Activated CD4-positive, alpha-beta T cell treated with anti-CD3 and anti-CD28 coated beads, Interleukin-2, amount 10 ng/mL, durations not matched to agents 24 days and 14 days (primary cell): ENCODE data around the gene SCN3B. TPM values are rescaled to one million over a fixed set of nuclear protein-coding genes. Genes with fewer than 3 reads are reported as not detected.

ENCODE experiments used
- DNase-seq: peaks from one replicate; pipeline ENCODE4 v3.0.0; 2022
- H3K27ac Mint-ChIP-seq: one replicate; pipeline ENCODE4 v1.8.0; 2022; ENCODE audit warnings: mild to moderate bottlenecking, mixed read lengths
- H3K27me3 Mint-ChIP-seq: one replicate; pipeline ENCODE4 v1.8.0; 2022; ENCODE audit warnings: mixed read lengths
- H3K36me3 Mint-ChIP-seq: one replicate; pipeline ENCODE4 v1.8.0; 2022; ENCODE audit warnings: low read depth, mild to moderate bottlenecking, mixed read lengths
- H3K4me1 Mint-ChIP-seq: one replicate; pipeline ENCODE4 v1.8.0; 2021; ENCODE audit warnings: mixed read lengths
- H3K4me3 Mint-ChIP-seq: one replicate; pipeline ENCODE4 v1.8.0; 2022; ENCODE audit warnings: mild to moderate bottlenecking, moderate library complexity, mixed read lengths
- H3K9me3 Mint-ChIP-seq: one replicate; pipeline ENCODE4 v1.8.0; 2021; ENCODE audit warnings: mixed read lengths
- intact Hi-C: fragments of 100-400 bp; cut with micrococcal nuclease; formaldehyde crosslinking; loops from one replicate; pipeline ENCODE4 v1.15.1; 2023
- total RNA-seq: library from RNA; stranded (reverse); gene quantifications from 2 replicates; pipeline ENCODE4 v1.2.3, GENCODE V29; 2022

The SCN3B gene
- total RNA-seq, 1 donor from 2014 or later = not detected

DNA sequence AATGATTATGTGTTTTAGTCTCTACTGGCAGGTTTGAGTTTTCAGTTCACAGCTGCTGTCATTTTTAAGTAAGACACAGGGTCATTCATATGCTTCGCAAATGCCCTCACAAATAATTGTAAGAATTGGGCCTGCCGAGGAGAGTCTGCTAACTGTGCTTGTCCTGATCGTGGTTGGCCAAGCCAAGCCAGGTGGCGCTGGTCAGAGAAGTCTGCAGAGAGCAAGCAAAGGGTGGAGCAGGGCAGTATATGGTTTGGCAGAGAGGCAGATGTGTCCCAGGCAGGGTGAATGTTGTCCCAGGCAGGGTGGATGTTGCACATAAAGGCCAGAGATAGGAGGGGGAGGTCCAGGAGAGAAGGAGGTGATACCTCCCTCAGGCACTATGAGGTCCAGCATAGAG, 52.7 kb downstream of the SCN3B start:
- intact Hi-C loops = no loop called here
- H3K4me3 Mint-ChIP-seq = no peak overlapping the region
- H3K27ac Mint-ChIP-seq = no peak overlapping the region
- H3K36me3 Mint-ChIP-seq = peaks cover 77% of the 10 kb centered on the region
- H3K27me3 Mint-ChIP-seq = no peaks in the 10 kb centered on the region
- no peak for DNase-seq
- H3K9me3 Mint-ChIP-seq = no peaks in the 10 kb centered on the region
- peaks cover 9% of the 10 kb centered on the region for H3K4me1 Mint-ChIP-seq

- no peak overlapping the region for H3K4me3 Mint-ChIP-seq
- intact Hi-C loops = no loop called here
- peaks cover 9% of the 10 kb centered on the region for H3K4me1 Mint-ChIP-seq
- H3K27ac Mint-ChIP-seq = no peak overlapping the region
- H3K27me3 Mint-ChIP-seq = no peaks in the 10 kb centered on the region
- no peaks in the 10 kb centered on the region for H3K9me3 Mint-ChIP-seq
- H3K36me3 Mint-ChIP-seq = peaks cover 78% of the 10 kb centered on the region
- no peak for DNase-seq
Observed at GRCh38 chr11:123601136-123601535, 53.3 kb downstream of the SCN3B start.

- peaks cover 66% of the 10 kb centered on the region for H3K36me3 Mint-ChIP-seq
- intact Hi-C loops = no loop called here
- no peaks in the 10 kb centered on the region for H3K27me3 Mint-ChIP-seq
- no peak for DNase-seq
- H3K27ac Mint-ChIP-seq = no peak overlapping the region
- no peak overlapping the region for H3K4me3 Mint-ChIP-seq
- peaks cover 2% of the 10 kb centered on the region for H3K4me1 Mint-ChIP-seq
- no peaks in the 10 kb centered on the region for H3K9me3 Mint-ChIP-seq
Observed at GRCh38 chr11:123597859-123598258, 56.6 kb downstream of the SCN3B start.

GRCh38 chr11:123594921-123595320, 59.5 kb downstream of the SCN3B start:
- Mint-ChIP-seq H3K36me3 (peaks cover 48% of the 10 kb centered on the region), H3K9me3 (no peaks in the 10 kb centered on the region), H3K27ac (no peak overlapping the region), H3K4me3 (no peak overlapping the region), H3K27me3 (no peaks in the 10 kb centered on the region), H3K4me1 (no peaks in the 10 kb centered on the region)
- DNase-seq = no peak
- intact Hi-C loops = no loop called here

DNA sequence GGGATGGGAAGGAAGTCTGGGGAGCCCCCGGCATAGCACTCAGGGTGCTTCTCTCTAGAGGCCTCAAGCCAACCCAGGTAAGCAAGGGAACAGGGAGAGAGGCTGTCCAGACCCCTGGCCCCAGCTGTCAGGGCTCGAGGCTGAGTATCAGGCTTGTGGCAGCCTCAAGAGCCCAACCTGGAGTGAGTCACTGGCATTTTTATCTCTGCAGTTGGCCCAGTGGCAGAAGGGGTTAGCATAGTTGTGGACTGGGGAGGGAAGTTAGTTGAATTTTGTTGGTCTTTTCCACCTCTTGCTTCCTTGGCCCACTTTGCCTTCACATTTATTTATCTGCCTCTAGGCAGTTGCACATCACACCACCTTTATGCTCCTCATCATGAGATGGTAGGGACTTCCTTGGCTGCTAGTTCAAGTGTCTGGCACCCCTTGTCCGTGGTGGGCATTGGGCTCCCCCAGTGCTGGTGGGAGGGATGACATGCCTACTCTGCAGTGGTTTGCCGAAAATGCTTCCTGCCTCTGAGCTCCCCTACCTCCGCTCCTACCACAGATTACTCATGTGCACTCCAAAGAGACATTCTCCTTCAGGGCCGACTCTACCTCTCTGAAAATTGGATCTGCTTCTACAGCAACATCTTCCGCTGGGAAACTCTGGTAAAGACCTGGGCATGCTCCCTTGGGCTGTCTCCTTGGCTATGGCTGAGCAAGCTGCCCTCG, 60.1 kb downstream of the SCN3B start:
- no peaks in the 10 kb centered on the region for H3K4me1 Mint-ChIP-seq
- no peaks in the 10 kb centered on the region for H3K27me3 Mint-ChIP-seq
- H3K36me3 Mint-ChIP-seq = peaks cover 45% of the 10 kb centered on the region
- intact Hi-C loops = no loop called here
- H3K4me3 Mint-ChIP-seq = no peak overlapping the region
- no peak for DNase-seq
- no peaks in the 10 kb centered on the region for H3K9me3 Mint-ChIP-seq
- H3K27ac Mint-ChIP-seq = no peak overlapping the region

GRCh38 chr11:123593570-123593969, 60.9 kb downstream of the SCN3B start:
- no peaks in the 10 kb centered on the region for H3K9me3 Mint-ChIP-seq
- H3K4me3 Mint-ChIP-seq = no peak overlapping the region
- DNase-seq = no peak
- H3K4me1 Mint-ChIP-seq = no peaks in the 10 kb centered on the region
- intact Hi-C loops = no loop called here
- H3K27ac Mint-ChIP-seq = no peak overlapping the region
- H3K27me3 Mint-ChIP-seq = no peaks in the 10 kb centered on the region
- peaks cover 40% of the 10 kb centered on the region for H3K36me3 Mint-ChIP-seq

DNA sequence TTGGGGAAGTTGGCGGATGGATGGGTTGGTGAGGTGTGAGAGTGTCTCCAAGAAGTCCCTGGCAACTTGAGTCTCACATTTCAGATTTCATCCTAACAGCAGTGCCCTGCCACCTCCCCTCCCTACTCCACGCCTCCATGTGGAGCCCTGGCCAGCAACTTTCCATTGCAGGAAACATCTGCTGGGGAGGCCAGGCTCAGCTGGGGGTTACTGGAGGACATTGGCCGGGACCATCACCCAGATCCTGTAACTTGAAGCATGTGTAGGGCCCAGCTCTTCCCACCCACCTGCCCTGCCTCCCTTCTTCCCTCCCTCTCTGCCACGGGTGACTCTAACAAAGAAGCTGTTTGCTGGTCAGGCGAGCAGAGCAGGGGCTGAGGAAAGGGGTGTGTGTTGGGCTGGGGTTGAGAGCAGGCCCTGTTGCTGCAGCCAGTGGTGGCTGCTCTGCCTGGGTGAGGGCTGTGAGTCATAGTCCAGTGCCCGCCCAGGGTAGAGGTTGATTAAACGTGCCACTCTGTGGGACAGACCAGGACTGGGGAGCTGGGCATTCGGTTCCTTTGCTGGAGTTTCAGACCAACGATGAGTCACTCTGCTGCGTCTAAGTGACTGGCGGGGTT, 64.0 kb downstream of the SCN3B start:
- Mint-ChIP-seq H3K4me3 (no peak overlapping the region), H3K4me1 (no peaks in the 10 kb centered on the region), H3K9me3 (no peaks in the 10 kb centered on the region), H3K27ac (no peak overlapping the region), H3K27me3 (no peaks in the 10 kb centered on the region), H3K36me3 (peaks cover 31% of the 10 kb centered on the region)
- intact Hi-C loops = no loop called here
- DNase-seq = no peak

DNA sequence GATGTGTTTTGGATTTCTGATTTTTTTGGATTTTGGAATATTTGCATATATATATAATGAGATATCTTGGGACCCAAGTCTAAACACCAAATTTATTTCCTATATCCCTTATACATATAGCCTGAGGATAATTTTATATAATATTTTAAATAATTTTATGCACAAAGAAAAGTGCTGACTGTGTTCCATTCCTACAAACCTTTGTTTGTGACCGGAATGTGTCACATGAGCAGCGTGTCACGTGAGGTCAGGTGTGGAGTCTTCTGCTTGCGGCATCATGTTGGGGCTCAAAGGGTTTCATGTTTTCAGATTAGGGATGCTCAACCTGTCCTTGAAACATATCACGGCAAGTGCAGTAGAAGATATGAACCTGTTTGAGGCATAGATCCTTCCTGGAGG, 65.6 kb downstream of the SCN3B start:
- Mint-ChIP-seq H3K4me1 (no peaks in the 10 kb centered on the region), H3K36me3 (peaks cover 21% of the 10 kb centered on the region), H3K4me3 (no peak overlapping the region), H3K9me3 (no peaks in the 10 kb centered on the region), H3K27me3 (no peaks in the 10 kb centered on the region), H3K27ac (no peak overlapping the region)
- intact Hi-C loops = no loop called here
- DNase-seq = no peak

GRCh38 chr11:123588117-123588863, 66.1 kb downstream of the SCN3B start:
- no peak for DNase-seq
- Mint-ChIP-seq H3K36me3 (peaks cover 17% of the 10 kb centered on the region), H3K9me3 (no peaks in the 10 kb centered on the region), H3K27ac (peak overlapping the region; percentile 56), H3K4me3 (no peak overlapping the region), H3K4me1 (no peaks in the 10 kb centered on the region), H3K27me3 (no peaks in the 10 kb centered on the region)
- intact Hi-C loops = no loop called here

DNA sequence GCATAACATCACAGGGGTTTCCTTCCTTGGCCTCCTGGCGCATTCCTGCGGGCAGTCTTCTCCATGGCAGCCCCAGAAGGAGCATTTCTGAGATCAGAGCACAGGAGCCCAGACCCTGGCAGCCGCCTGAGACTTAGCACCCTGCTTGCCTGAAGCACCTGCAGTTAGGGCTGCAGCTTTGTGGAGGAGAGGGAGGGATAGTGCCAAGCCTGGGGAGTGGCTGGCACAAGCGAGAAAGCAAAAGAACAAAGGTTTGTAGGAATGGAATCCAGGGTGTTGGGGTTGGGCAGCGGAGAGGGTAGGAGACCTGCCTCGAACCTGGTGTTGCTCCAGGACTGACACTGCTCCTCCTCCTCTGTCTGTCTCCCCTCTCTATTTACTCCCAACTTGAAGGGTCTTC, 66.9 kb downstream of the SCN3B start:
- Mint-ChIP-seq H3K36me3 (peaks cover 23% of the 10 kb centered on the region), H3K27ac (peak overlapping the region; percentile 56), H3K4me3 (no peak overlapping the region), H3K4me1 (peaks cover 4% of the 10 kb centered on the region), H3K27me3 (no peaks in the 10 kb centered on the region), H3K9me3 (no peaks in the 10 kb centered on the region)
- no peak for DNase-seq
- intact Hi-C loops = no loop called here

DNA sequence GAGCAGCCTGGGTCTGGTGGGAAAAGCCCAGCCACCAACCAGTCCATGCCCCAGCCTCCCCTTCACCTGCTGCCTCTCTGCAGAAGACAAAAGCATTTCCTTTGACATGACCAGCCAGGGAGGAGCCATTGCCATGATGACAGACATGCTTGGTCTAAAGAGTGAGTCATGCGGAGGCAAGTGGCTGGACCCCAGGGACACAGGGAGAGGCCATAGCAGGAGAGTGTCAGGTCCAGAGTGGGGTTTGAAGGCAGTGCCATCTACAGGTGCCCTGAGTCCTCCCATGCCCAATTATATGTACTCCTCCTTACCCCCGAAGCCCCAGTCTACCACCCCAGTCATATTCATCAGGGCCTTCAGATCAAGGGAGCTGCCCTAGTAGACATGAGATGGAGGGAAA, 67.4 kb downstream of the SCN3B start:
- Mint-ChIP-seq H3K27ac (no peak overlapping the region), H3K36me3 (peaks cover 22% of the 10 kb centered on the region), H3K4me1 (peaks cover 4% of the 10 kb centered on the region), H3K4me3 (no peak overlapping the region), H3K27me3 (no peaks in the 10 kb centered on the region), H3K9me3 (no peaks in the 10 kb centered on the region)
- DNase-seq = no peak
- intact Hi-C loops = no loop called here

DNA sequence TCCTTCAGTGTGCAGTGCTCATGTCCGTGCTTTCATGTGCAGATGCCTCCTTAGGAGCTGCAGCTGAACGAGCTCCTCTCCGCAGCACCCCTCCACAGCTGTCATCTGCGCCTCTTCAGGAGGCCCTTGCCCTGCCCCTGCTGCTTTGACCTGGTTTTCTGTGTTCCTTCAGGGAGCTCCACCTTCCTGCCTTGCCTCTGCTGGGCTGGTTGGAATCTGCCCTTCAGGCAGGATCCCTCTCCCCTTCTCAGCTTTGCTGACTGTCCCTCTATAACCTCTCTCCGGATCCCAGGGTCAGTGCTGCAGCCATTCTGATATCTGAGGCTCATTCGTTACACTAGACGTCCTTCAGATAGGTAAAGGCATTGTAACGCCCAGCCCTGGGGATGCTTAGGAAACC, 67.9 kb downstream of the SCN3B start:
- Mint-ChIP-seq H3K27me3 (no peaks in the 10 kb centered on the region), H3K4me1 (peaks cover 4% of the 10 kb centered on the region), H3K4me3 (no peak overlapping the region), H3K27ac (no peak overlapping the region), H3K36me3 (peaks cover 24% of the 10 kb centered on the region), H3K9me3 (no peaks in the 10 kb centered on the region)
- intact Hi-C loops = no loop called here
- no peak for DNase-seq

DNA sequence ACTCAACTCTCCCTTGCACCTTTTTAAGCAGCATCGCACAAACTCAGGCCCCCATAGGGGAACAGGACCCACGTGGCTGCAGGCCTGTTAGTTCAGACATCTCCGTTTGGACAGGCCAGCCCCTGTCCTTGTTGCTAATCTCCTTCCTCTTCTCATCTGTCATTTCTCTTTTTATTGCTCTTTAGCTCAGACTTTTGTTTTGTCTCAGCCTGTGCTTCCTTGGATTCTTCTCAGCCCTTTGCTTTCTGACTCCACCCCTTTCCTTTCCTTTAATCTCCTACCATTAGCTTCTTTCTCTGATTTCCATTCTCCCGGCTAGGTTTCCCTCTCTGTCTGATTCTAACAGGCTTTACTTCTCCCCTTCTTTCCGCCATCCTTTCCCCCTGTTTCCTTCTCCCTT, 68.7 kb downstream of the SCN3B start:
- H3K36me3 Mint-ChIP-seq = peaks cover 27% of the 10 kb centered on the region
- H3K27ac Mint-ChIP-seq = no peak overlapping the region
- DNase-seq = no peak
- H3K4me1 Mint-ChIP-seq = peaks cover 9% of the 10 kb centered on the region
- no peaks in the 10 kb centered on the region for H3K9me3 Mint-ChIP-seq
- no peaks in the 10 kb centered on the region for H3K27me3 Mint-ChIP-seq
- no peak overlapping the region for H3K4me3 Mint-ChIP-seq
- intact Hi-C loops = no loop called here

DNA sequence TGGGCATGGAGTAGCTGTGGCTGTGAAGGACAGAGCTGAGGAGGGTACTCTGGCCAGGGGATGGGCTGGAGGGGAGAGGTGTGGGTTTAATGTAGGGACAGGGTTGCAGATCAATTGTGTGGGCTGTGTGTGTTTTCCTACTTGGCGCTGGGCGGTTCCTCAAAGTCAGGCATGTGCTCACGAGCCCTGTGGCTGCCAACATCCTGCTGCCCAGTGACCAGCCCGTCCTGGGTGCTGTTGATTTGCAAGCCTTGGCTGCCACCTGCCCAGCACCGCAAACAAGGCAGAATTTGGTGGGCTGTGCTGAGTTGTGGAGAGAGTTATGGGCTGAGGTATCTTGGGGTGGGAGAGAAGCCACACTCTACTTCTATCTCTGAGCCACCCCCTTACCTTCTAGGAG, 69.2 kb downstream of the SCN3B start:
- DNase-seq = no peak
- Mint-ChIP-seq H3K27ac (peak overlapping the region; percentile 71), H3K36me3 (peaks cover 32% of the 10 kb centered on the region), H3K4me1 (peaks cover 14% of the 10 kb centered on the region), H3K27me3 (no peaks in the 10 kb centered on the region), H3K4me3 (no peak overlapping the region), H3K9me3 (no peaks in the 10 kb centered on the region)
- intact Hi-C loops = no loop called here
